HG03139 (cell line): ENCODE measurements around the gene IKZF2.
A peak's percentile ranks its signal among the peaks of the same experiment; 100 is the strongest.

Source experiments
- ATAC-seq: cut with Tn5 transposase; IDR thresholded peaks from one replicate; pipeline ENCODE4 v1.9.1; 2021; ENCODE audit not compliant: unreplicated experiment

IKZF2 gene

GRCh38 chr2:212961255-212961654 lies 190.2 kb downstream of the IKZF2 start:
- ATAC-seq, result no peak

DNA sequence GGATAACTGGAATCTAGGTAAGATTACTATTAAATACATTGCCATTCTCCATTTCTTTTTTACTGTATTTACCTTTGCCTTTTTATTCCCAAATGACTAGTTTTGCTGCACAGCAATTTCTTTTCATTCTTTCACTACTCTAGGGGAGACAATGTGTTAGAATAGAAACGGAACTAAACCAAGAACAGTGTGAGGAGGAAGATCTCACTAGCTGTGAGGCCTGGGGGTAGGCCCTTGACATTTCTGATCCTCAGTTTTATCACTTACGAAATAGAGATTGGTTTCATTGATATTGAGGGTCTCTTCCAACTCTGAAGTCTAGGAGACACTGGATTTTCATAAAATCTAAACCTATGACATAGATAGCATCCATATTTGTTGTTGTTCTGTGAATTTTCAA lies 191.1 kb downstream of the IKZF2 start:
- ATAC-seq, result no peak

DNA sequence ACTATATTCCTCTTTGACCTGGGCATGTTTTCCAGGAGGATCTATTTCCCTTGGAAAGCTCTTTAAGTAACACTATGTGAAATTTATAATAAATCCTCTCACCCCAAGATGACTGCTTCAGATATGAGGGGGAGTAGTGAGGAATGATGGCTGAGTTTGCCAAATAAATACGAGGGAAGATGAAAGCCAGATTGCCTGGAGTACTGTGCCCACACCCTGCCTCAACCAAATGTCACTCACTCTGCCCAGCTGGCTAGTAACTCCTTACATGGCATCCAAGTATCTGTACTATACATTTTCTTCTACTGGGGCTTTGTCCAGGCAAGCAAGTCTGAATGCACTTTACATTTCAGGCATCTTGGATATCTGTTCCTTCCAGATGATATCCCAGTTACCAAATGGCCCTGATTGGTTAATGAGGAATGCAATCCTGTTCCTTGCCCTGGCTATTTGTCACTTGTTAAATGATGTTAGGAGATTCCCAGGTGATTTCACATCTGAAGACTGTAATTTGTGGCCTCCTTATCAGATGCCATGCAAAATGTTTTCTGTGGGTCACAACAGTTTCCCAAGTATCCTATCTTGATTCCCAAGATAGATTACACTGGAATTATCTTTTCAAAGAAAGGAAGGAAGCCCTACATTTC lies 191.8 kb downstream of the IKZF2 start:
- ATAC-seq, result no peak

DNA sequence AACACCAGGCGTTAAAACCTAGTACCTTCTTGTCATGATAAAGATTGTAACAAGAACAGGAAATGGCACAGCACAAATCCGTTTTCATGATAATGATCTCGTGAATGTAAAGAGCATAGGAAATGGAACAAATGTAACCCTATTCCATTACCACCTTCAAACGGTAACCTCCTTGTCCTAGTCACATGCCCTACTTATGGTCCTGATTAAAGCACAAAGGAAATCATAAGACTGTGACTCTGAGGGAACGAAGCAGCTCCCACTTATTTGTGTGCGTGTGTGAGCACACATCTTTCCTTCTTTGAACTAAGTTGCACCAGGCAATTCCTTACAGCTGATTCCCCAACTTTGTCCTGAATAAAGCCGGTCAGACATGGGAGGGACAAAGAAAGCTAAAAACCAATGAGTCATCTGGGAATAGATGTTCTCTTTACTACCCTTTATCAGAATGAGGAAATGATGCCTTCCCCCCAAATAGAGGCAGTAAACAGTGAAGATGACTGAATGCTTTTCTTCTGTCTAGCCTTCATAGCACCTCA lies 192.6 kb downstream of the IKZF2 start:
- ATAC-seq, result no peak

- ATAC-seq, result no peak
These were observed 193.3 kb downstream of the IKZF2 start for GRCh38 chr2:212958133-212958532.

- no peak for ATAC-seq
These were observed 193.8 kb downstream of the IKZF2 start for GRCh38 chr2:212957624-212958023.

- no peak for ATAC-seq
These were observed 194.5 kb downstream of the IKZF2 start for GRCh38 chr2:212956665-212957607.

DNA sequence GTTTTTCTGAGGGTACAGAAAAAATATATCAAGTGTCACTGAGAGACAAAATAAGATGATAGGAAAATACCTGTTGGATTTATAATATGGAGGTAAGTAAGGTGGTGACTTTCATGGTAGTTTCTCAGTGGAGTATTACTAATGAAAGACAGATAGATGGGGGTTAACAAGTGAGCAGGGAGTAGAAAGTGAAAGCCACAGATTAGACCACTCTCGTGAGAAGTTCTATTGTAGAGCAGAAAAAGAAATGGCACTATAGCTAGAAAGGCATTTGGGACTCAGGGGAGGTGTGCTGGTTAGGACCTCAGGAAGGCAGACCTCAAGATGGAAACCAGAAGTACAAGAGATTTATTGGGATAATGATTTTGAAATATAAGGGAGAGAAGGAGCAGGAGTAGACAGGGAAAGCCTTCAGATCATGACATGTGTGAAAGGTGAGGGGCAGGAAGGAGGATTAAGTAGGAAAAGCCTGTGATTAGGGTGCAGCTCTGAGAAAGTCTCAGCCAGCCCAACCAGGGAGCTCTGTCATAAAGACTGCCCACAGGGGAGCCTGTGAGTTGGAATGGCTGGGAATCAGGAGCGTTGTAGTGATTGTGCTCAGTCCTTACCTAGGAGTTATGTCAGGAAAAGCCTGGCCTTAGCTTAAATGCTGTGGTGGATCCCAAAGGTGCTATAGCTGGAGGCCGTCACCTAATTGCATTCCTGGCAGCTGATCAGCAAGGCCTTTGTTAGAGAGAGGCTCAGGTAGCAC lies 198.1 kb downstream of the IKZF2 start:
- ATAC-seq, result peak; percentile 86

GRCh38 chr2:212949786-212950185 lies 201.6 kb downstream of the IKZF2 start:
- ATAC-seq, result no peak
